GM23248 (cell line): ENCODE results near the gene ZCCHC4.

Source experiments
- EZH2 ChIP-seq: fragments of 200-600 bp; sonication (generic); IDR thresholded peaks from 2 replicates; pipeline ENCODE4 v1.6.1; 2018; ENCODE audit warnings: antibody characterized with exemption, mild to moderate bottlenecking; ENCODE audit not compliant: insufficient read depth, poor library complexity, severe bottlenecking
- EZH2phosphoT487 ChIP-seq: fragments of 200-600 bp; sonication (generic); IDR thresholded peaks from 2 replicates; pipeline ENCODE4 v1.6.1; 2018; ENCODE audit warnings: antibody characterized with exemption, moderate library complexity, mild to moderate bottlenecking, low read depth; ENCODE audit not compliant: insufficient read depth

DNA sequence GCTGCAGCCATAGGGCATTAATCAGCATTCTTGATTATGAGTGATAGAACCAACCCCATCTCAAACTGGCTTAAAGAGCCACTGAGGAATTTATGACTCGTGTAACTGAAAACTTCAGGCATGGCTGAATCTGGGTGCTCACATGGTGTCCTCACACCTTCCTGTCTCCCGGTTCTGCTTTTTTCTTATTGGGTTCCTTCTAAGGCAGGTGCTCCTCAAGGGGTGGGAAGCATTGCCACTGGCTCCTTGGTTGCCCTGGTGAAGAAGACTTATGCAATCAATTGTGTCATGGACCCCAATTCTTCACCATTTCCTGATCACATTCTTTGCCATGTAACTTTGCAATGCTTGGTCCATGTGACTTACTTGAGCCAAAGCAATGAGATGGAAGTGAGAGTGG lies 4.3 kb upstream of the ZCCHC4 start:
- TF ChIP-seq EZH2 (no peak), EZH2phosphoT487 (no peak)
